H9 (cell line): ENCODE measurements around the gene NDOR1. TPM values are rescaled to one million over a fixed set of nuclear protein-coding genes. Genes with fewer than 3 reads are reported as not detected.
A peak's percentile ranks its signal among the peaks of the same experiment; 100 is the strongest.

Experiments used
- DNase-seq: peaks from one replicate; pipeline ENCODE4 v3.0.0-alpha.2; 2017
- H2AFZ ChIP-seq: one replicate; pipeline ENCODE4 v1.6.1; 2013; ENCODE audit warnings: mild to moderate bottlenecking, low read length, control low read depth, moderate library complexity
- H2AK5ac ChIP-seq: 2 replicates; pipeline ENCODE4 v1.6.1; 2013; ENCODE audit warnings: low read length, control low read depth, mixed read lengths; ENCODE audit not compliant: insufficient read length
- H2BK120ac ChIP-seq: one replicate; pipeline ENCODE4 v1.6.1; 2013; ENCODE audit warnings: low read depth, mild to moderate bottlenecking, low read length, control low read depth, inconsistent platforms; ENCODE audit not compliant: poor library complexity, severe bottlenecking
- H2BK12ac ChIP-seq: 2 replicates; pipeline ENCODE4 v1.6.1; 2013; ENCODE audit warnings: low read length, control low read depth, mixed read lengths, low read depth; ENCODE audit not compliant: insufficient read length
- H2BK15ac ChIP-seq: 2 replicates; pipeline ENCODE4 v1.6.1; 2013; ENCODE audit warnings: low read depth, low read length, control low read depth
- H2BK20ac ChIP-seq: one replicate; pipeline ENCODE4 v1.6.1; 2013; ENCODE audit warnings: low read depth, mild to moderate bottlenecking, low read length, control low read depth, inconsistent platforms; ENCODE audit not compliant: poor library complexity, severe bottlenecking
- H2BK5ac ChIP-seq: 2 replicates; pipeline ENCODE4 v1.6.1; 2013; ENCODE audit warnings: low read length, control low read depth, mixed read lengths; ENCODE audit not compliant: insufficient read length
- H3K14ac ChIP-seq: 2 replicates; pipeline ENCODE4 v1.6.1; 2013; ENCODE audit warnings: low read length, control low read depth; ENCODE audit not compliant: insufficient read depth
- H3K18ac ChIP-seq: 2 replicates; pipeline ENCODE4 v1.6.1; 2013; ENCODE audit warnings: low read depth, mild to moderate bottlenecking, mixed read lengths, low read length, control low read depth; ENCODE audit not compliant: insufficient read length
- H3K23ac ChIP-seq: 2 replicates; pipeline ENCODE4 v1.6.1; 2013; ENCODE audit warnings: low read length, control low read depth, mixed read lengths, low read depth; ENCODE audit not compliant: insufficient read length
- H3K23me2 ChIP-seq: 2 replicates; pipeline ENCODE4 v1.6.1; 2013; ENCODE audit warnings: low read depth, mild to moderate bottlenecking, mixed read lengths, low read length, control low read depth; ENCODE audit not compliant: insufficient read length, poor library complexity, severe bottlenecking
- H3K27ac ChIP-seq: 2 replicates; pipeline ENCODE4 v1.5.1; 2013; ENCODE audit warnings: low read length, control low read depth, mixed read lengths, low read depth; ENCODE audit not compliant: insufficient read length
- H3K27me3 ChIP-seq: 2 replicates; pipeline ENCODE4 v1.6.1; 2013; ENCODE audit warnings: low read length, control low read depth, inconsistent platforms; ENCODE audit not compliant: insufficient read depth
- H3K4ac ChIP-seq: 2 replicates; pipeline ENCODE4 v1.6.1; 2013; ENCODE audit warnings: low read depth, mild to moderate bottlenecking, control low read depth, inconsistent platforms, low read length, moderate library complexity
- H3K4me1 ChIP-seq: 2 replicates; pipeline ENCODE4 v1.6.1; 2013; ENCODE audit warnings: low read length, control low read depth, inconsistent platforms; ENCODE audit not compliant: insufficient read depth
- H3K4me2 ChIP-seq: 2 replicates; pipeline ENCODE4 v1.6.1; 2013; ENCODE audit warnings: low read length, control low read depth, mixed read lengths; ENCODE audit not compliant: insufficient read length, insufficient read depth
- H3K56ac ChIP-seq: 2 replicates; pipeline ENCODE4 v1.6.1; 2013; ENCODE audit warnings: low read depth, mild to moderate bottlenecking, mixed read lengths, low read length, control low read depth; ENCODE audit not compliant: insufficient read length
- H3K79me1 ChIP-seq: 2 replicates; pipeline ENCODE4 v1.6.1; 2013; ENCODE audit warnings: low read depth, mild to moderate bottlenecking, moderate library complexity, low read length, control low read depth, inconsistent platforms; ENCODE audit not compliant: insufficient read depth, poor library complexity, severe bottlenecking
- H3K79me2 ChIP-seq: 2 replicates; pipeline ENCODE4 v1.6.1; 2013; ENCODE audit warnings: low read length, control low read depth, inconsistent platforms; ENCODE audit not compliant: insufficient read depth
- H3K9ac ChIP-seq: 2 replicates; pipeline ENCODE4 v1.6.1; 2013; ENCODE audit warnings: low read length, control low read depth, mixed read lengths; ENCODE audit not compliant: insufficient read length; ENCODE audit errors: extremely low read depth
- H3K9me3 ChIP-seq: one replicate; pipeline ENCODE4 v1.6.1; 2013; ENCODE audit warnings: low read depth, low read length, inconsistent platforms; ENCODE audit not compliant: control insufficient read depth
- H3T11ph ChIP-seq: one replicate; pipeline ENCODE4 v1.6.1; 2013; ENCODE audit warnings: mild to moderate bottlenecking, low read length, control low read depth, inconsistent platforms
- H4K20me1 ChIP-seq: one replicate; pipeline ENCODE4 v1.6.1; 2013; ENCODE audit not compliant: control insufficient read depth, insufficient read length, insufficient read depth
- H4K5ac ChIP-seq: 2 replicates; pipeline ENCODE4 v1.6.1; 2013; ENCODE audit warnings: low read depth, mild to moderate bottlenecking, mixed read lengths, low read length, control low read depth; ENCODE audit not compliant: insufficient read length
- H4K8ac ChIP-seq: replicated peaks from 2 replicates; pipeline ENCODE4 v1.6.1; 2013; ENCODE audit warnings: low read length, control low read depth, mixed read lengths, low read depth; ENCODE audit not compliant: insufficient read length
- H4K91ac ChIP-seq: 2 replicates; pipeline ENCODE4 v1.6.1; 2013; ENCODE audit warnings: low read depth, mild to moderate bottlenecking, moderate library complexity, mixed read lengths, low read length, control low read depth; ENCODE audit not compliant: insufficient read length
- H3K27ac Mint-ChIP-seq, 3 experiments: 2 replicates in 2 of 3; 3 replicates in 1 of 3; pipeline ENCODE4 v1.8.0; 2020 to 2021; ENCODE audit warnings: mixed read lengths in 3 of 3, mild to moderate bottlenecking in 1 of 3, moderate library complexity in 1 of 3
- H3K27me3 Mint-ChIP-seq: 2 replicates; pipeline ENCODE4 v1.8.0; 2021; ENCODE audit warnings: low read depth, mild to moderate bottlenecking, moderate library complexity, mixed read lengths
- H3K36me3 Mint-ChIP-seq, 3 experiments: 2 replicates in 2 of 3; 3 replicates in 1 of 3; pipeline ENCODE4 v1.8.0; 2020 to 2021; ENCODE audit warnings: low read depth in 3 of 3, mixed read lengths in 3 of 3; ENCODE audit not compliant: insufficient read depth in 1 of 3
- H3K4me1 Mint-ChIP-seq, 2 experiments: 2 replicates each; pipeline ENCODE4 v1.8.0; 2020; ENCODE audit warnings: mixed read lengths in 2 of 2
- H3K4me3 Mint-ChIP-seq, 2 experiments: 2 replicates in 1 of 2; 3 replicates in 1 of 2; pipeline ENCODE4 v1.8.0; 2020 to 2021; ENCODE audit warnings: mild to moderate bottlenecking in 2 of 2, mixed read lengths in 2 of 2, moderate library complexity in 1 of 2
- H3K9me3 Mint-ChIP-seq, 2 experiments: 2 replicates in 1 of 2; 3 replicates in 1 of 2; pipeline ENCODE4 v1.8.0; 2020; ENCODE audit warnings: mild to moderate bottlenecking in 2 of 2, mixed read lengths in 2 of 2, moderate library complexity in 1 of 2
- CTCF ChIP-seq: fragments of 200-600 bp; sonication (generic); conservative IDR thresholded peaks from 3 replicates; pipeline ENCODE4 v1.8.0; 2021; ENCODE audit warnings: antibody characterized with exemption, mild to moderate bottlenecking
- WGBS: extraction: QIAGEN DNeasy Blood & Tissue Kit; methylation state at CpG from one replicate; pipeline ENCODE4 v1.1.7; 2013; ENCODE audit warnings: missing lambda C conversion rate, low lambda C conversion rate, mixed read lengths; ENCODE audit not compliant: insufficient read length; ENCODE audit errors: extremely low coverage; 5-methylcytosine and 5-hydroxymethylcytosine counted together
- total RNA-seq: library from RNA; stranded (reverse); gene quantifications from 2 replicates; pipeline ENCODE4 v1.2.1, GENCODE V29; 2021

NDOR1 gene
- total RNA-seq, 1 experiment from 2014 or later = 44.1 TPM

- TF ChIP-seq CTCF = no peak
- Histone ChIP-seq H3K9ac (no peak overlapping the region), H2BK20ac (no peak overlapping the region)
Measured at GRCh38 chr9:137227853-137228505, 22.5 kb downstream of the NDOR1 start.

More at GRCh38 chr9:137227853-137228505, 22.5 kb downstream of the NDOR1 start:
- Histone ChIP-seq H3K18ac (no peak overlapping the region), H3K4me2 (peak overlapping the region; percentile 27), H2AFZ (no peak overlapping the region), H4K20me1 (no peaks in the 10 kb centered on the region), H3K27me3 (no peaks in the 10 kb centered on the region), H3K4ac (no peak overlapping the region), H4K8ac (no peak overlapping the region), H3K23me2 (peaks cover 10% of the 10 kb centered on the region), H3K27ac (no peak overlapping the region), H3K14ac (no peak overlapping the region), H3K56ac (no peak overlapping the region), H2BK15ac (no peak overlapping the region), H2BK5ac (no peak overlapping the region), H2AK5ac (no peak overlapping the region), H3K4me1 (no peaks in the 10 kb centered on the region), H3K79me1 (no peaks in the 10 kb centered on the region), H4K5ac (no peak overlapping the region), H3K9me3 (no peaks in the 10 kb centered on the region), H4K91ac (no peak overlapping the region), H3T11ph (no peak overlapping the region), H2BK12ac (no peak overlapping the region), H3K79me2 (no peaks in the 10 kb centered on the region), H2BK120ac (no peak overlapping the region), H3K23ac (no peak overlapping the region)
- H3K4me3 Mint-ChIP-seq = peak overlapping the region in 1 of 2 experiments; percentile 73; a peak in 2 of 5 replicates
- no CpG with 5 or more reads among the region's 18 CpGs for WGBS
- H3K27me3 Mint-ChIP-seq = no peaks in the 10 kb centered on the region; the same call in 1 of the 2 replicates
- H3K36me3 Mint-ChIP-seq = no peaks in the 10 kb centered on the region
- H3K27ac Mint-ChIP-seq = no peak overlapping the region
- no peak for DNase-seq
- H3K9me3 Mint-ChIP-seq = no peaks in the 10 kb centered on the region
- H3K4me1 Mint-ChIP-seq = peaks cover 2 to 3% of the 10 kb centered on the region in 2 experiments
